GM19023 (cell line): ENCODE measurements around the gene FTO.

Experiments used
- ATAC-seq: cut with Tn5 transposase; IDR thresholded peaks from one replicate; pipeline ENCODE4 v1.9.1; 2021; ENCODE audit warnings: mild to moderate bottlenecking, moderate library complexity; ENCODE audit not compliant: unreplicated experiment

FTO gene

GRCh38 chr16:53922067-53922806 is 218.3 kb downstream of the FTO start:
- ATAC-seq = no peak

GRCh38 chr16:53922807-53923571 is 219.0 kb downstream of the FTO start:
- ATAC-seq = no peak

- no peak for ATAC-seq
Observed at GRCh38 chr16:53924331-53925106, 220.6 kb downstream of the FTO start.

- ATAC-seq = no peak
Observed at GRCh38 chr16:53925107-53925410, 221.1 kb downstream of the FTO start.

- ATAC-seq = no peak
Observed at GRCh38 chr16:53925526-53925925, 221.6 kb downstream of the FTO start.

GRCh38 chr16:53926209-53926608 is 222.3 kb downstream of the FTO start:
- ATAC-seq = no peak

GRCh38 chr16:53932975-53933374 is 229.0 kb downstream of the FTO start:
- no peak for ATAC-seq

GRCh38 chr16:53933407-53933806 is 229.5 kb downstream of the FTO start:
- no peak for ATAC-seq

GRCh38 chr16:53936052-53936451 is 232.1 kb downstream of the FTO start:
- no peak for ATAC-seq

GRCh38 chr16:53936529-53936928 is 232.6 kb downstream of the FTO start:
- no peak for ATAC-seq

GRCh38 chr16:53937161-53937880 is 233.4 kb downstream of the FTO start:
- ATAC-seq = no peak

GRCh38 chr16:53944025-53944424 is 240.1 kb downstream of the FTO start:
- ATAC-seq = no peak

GRCh38 chr16:53945996-53946395 is 242.0 kb downstream of the FTO start:
- no peak for ATAC-seq

GRCh38 chr16:53946746-53947386 is 242.9 kb downstream of the FTO start:
- no peak for ATAC-seq

- ATAC-seq = no peak
Observed at GRCh38 chr16:53947642-53948041, 243.7 kb downstream of the FTO start.

- no peak for ATAC-seq
Observed at GRCh38 chr16:53948326-53948725, 244.4 kb downstream of the FTO start.

GRCh38 chr16:53948734-53949430 is 244.9 kb downstream of the FTO start:
- ATAC-seq = no peak

- ATAC-seq = no peak
Observed at GRCh38 chr16:53949715-53950410, 245.9 kb downstream of the FTO start.

GRCh38 chr16:53950677-53951076 is 246.7 kb downstream of the FTO start:
- ATAC-seq = no peak
